H1 (cell line): ENCODE data around the gene SERPINA1. TPM values are rescaled to one million over a fixed set of nuclear protein-coding genes. Genes with fewer than 3 reads are reported as not detected.
A peak's percentile ranks its signal among the peaks of the same experiment; 100 is the strongest.

ENCODE experiments used
- CTCF ChIA-PET: fragments of 300-600 bp; sonication (Branson Sonifier 250); formaldehyde crosslinking; loops from one replicate; lab custom pipeline; 2021; ENCODE audit not compliant: partially characterized antibody; lab: Charles Lee
- POLR2A ChIA-PET: fragments of 300-600 bp; sonication (Branson Sonifier 250); formaldehyde crosslinking; loops from one replicate; lab custom pipeline; 2021; ENCODE audit warnings: inconsistent platforms; ENCODE audit not compliant: partially characterized antibody; lab: Charles Lee
- DNase-seq, 2 experiments: peaks; one replicate each; pipeline versions ENCODE4 v3.0.0 to v3.0.0-alpha.2; 2010 to 2022; ENCODE audit warnings: low spot score in 2 of 2, low read depth in 1 of 2, mixed read lengths in 1 of 2
- FAIRE-seq: peaks from 2 replicates; lab custom pipeline; 2011; peaks lifted over from hg19 to GRCh38; lab: Jason Lieb, UNC
- H2AFZ ChIP-seq: 2 replicates; pipeline ENCODE4 v1.8.1; 2012; ENCODE audit warnings: low read length, inconsistent platforms
- H2AK5ac ChIP-seq: 2 replicates; pipeline ENCODE4 v1.6.1; 2013; ENCODE audit warnings: low read depth, low read length
- H2BK120ac ChIP-seq: replicated peaks from 2 replicates; pipeline ENCODE3; 2013; ENCODE audit warnings: low read depth, low read length, inconsistent platforms
- H2BK12ac ChIP-seq: 2 replicates; pipeline ENCODE4 v1.6.1; 2013; ENCODE audit warnings: low read depth, low read length
- H2BK15ac ChIP-seq: 2 replicates; pipeline ENCODE4 v1.6.1; 2013; ENCODE audit warnings: low read length
- H2BK20ac ChIP-seq: 2 replicates; pipeline ENCODE4 v1.6.1; 2013; ENCODE audit warnings: low read length
- H2BK5ac ChIP-seq: 2 replicates; pipeline ENCODE4 v1.6.1; 2013; ENCODE audit warnings: low read depth, low read length
- H3K14ac ChIP-seq: 2 replicates; pipeline ENCODE4 v1.6.1; 2013; ENCODE audit warnings: inconsistent platforms; ENCODE audit not compliant: insufficient read length
- H3K18ac ChIP-seq: 2 replicates; pipeline ENCODE4 v1.6.1; 2013; ENCODE audit warnings: low read length; ENCODE audit errors: extremely low read depth
- H3K23ac ChIP-seq: 2 replicates; pipeline ENCODE4 v1.6.1; 2013; ENCODE audit warnings: inconsistent platforms; ENCODE audit not compliant: insufficient read length
- H3K23me2 ChIP-seq: 2 replicates; pipeline ENCODE4 v1.6.1; 2013; ENCODE audit warnings: low read depth, low read length
- H3K27ac ChIP-seq: 2 replicates; pipeline ENCODE4 v1.6.1; 2011; ENCODE audit warnings: low read depth, low read length, inconsistent platforms
- H3K27me3 ChIP-seq, 4 experiments: replicated peaks in 1 of 4; 1 replicate in 1 of 4; 2 replicates in 3 of 4; pipeline versions ENCODE4 v1.6.1 to v1.8.1; 2011 to 2013; ENCODE audit warnings: low read length in 3 of 4, mild to moderate bottlenecking in 3 of 4, inconsistent platforms in 2 of 4, mixed read lengths in 2 of 4, moderate library complexity in 1 of 4; ENCODE audit not compliant: control insufficient read depth in 3 of 4, insufficient read depth in 3 of 4; ENCODE audit errors: extremely low read depth in 1 of 4
- H3K36me3 ChIP-seq, 4 experiments: 2 replicates each; pipeline versions ENCODE4 v1.6.1 to v1.8.1; 2011 to 2013; ENCODE audit warnings: mild to moderate bottlenecking in 4 of 4, low read length in 3 of 4, moderate library complexity in 2 of 4, control low read depth in 1 of 4, inconsistent platforms in 1 of 4; ENCODE audit not compliant: insufficient read depth in 4 of 4, control insufficient read depth in 2 of 4
- H3K4ac ChIP-seq: replicated peaks from 2 replicates; pipeline ENCODE3; 2013; ENCODE audit warnings: low read length, low read depth, mixed read lengths, inconsistent platforms; ENCODE audit not compliant: insufficient read length
- H3K4me1 ChIP-seq, 4 experiments: replicated peaks in 1 of 4; 1 replicate in 1 of 4; 2 replicates in 3 of 4; pipeline versions ENCODE4 v1.6.1 to v1.8.1; 2011 to 2013; ENCODE audit warnings: low read length in 3 of 4, inconsistent platforms in 2 of 4, mixed read lengths in 1 of 4; ENCODE audit not compliant: insufficient read depth in 4 of 4, control insufficient read depth in 3 of 4
- H3K4me2 ChIP-seq, 2 experiments: 2 replicates each; pipeline versions ENCODE4 v1.6.1 to v1.8.1; 2011 to 2013; ENCODE audit warnings: low read depth in 2 of 2, low read length in 2 of 2, control low read depth in 1 of 2, inconsistent platforms in 1 of 2, mild to moderate bottlenecking in 1 of 2; ENCODE audit not compliant: insufficient read depth in 1 of 2
- H3K4me3 ChIP-seq, 4 experiments: fragments of 200-600, 300-600 bp in 1 of 4; sonication (generic), shearing (Covaris generic), sonication (Bioruptor Twin) in 1 of 4; 2 replicates each; pipeline versions ENCODE4 v1.5.1 to v1.8.1; 2011 to 2016; ENCODE audit warnings: low read length in 4 of 4, low read depth in 3 of 4, control low read depth in 2 of 4, inconsistent platforms in 2 of 4, mild to moderate bottlenecking in 2 of 4, mixed read lengths in 1 of 4, moderate library complexity in 1 of 4; ENCODE audit not compliant: insufficient read depth in 2 of 4; ENCODE audit errors: extremely low read depth in 1 of 4
- H3K56ac ChIP-seq: replicated peaks from 2 replicates; pipeline ENCODE3; 2013; ENCODE audit warnings: low read depth, mild to moderate bottlenecking, mixed read lengths, low read length, inconsistent platforms; ENCODE audit not compliant: insufficient read length
- H3K79me1 ChIP-seq: 2 replicates; pipeline ENCODE4 v1.6.1; 2013; ENCODE audit warnings: low read depth, low read length, control low read depth
- H3K79me2 ChIP-seq, 2 experiments: 2 replicates each; pipeline versions ENCODE4 v1.6.1 to v1.8.1; 2012 to 2013; ENCODE audit warnings: low read length in 2 of 2, mild to moderate bottlenecking in 2 of 2, inconsistent platforms in 1 of 2; ENCODE audit not compliant: insufficient read depth in 2 of 2, control insufficient read depth in 1 of 2
- H3K9ac ChIP-seq, 4 experiments: replicated peaks in 1 of 4; 1 replicate in 1 of 4; 2 replicates in 3 of 4; pipeline versions ENCODE4 v1.6.1 to v1.8.1; 2011 to 2013; ENCODE audit warnings: low read depth in 3 of 4, low read length in 3 of 4, control low read depth in 2 of 4, mild to moderate bottlenecking in 2 of 4, moderate library complexity in 2 of 4, inconsistent platforms in 1 of 4; ENCODE audit errors: extremely low read depth in 1 of 4
- H3K9me3 ChIP-seq, 2 experiments: 2 replicates each; pipeline versions ENCODE4 v1.6.1 to v1.8.1; 2012 to 2013; ENCODE audit warnings: mild to moderate bottlenecking in 2 of 2, moderate library complexity in 2 of 2, control low read depth in 1 of 2, inconsistent platforms in 1 of 2, low read depth in 1 of 2, low read length in 1 of 2, mixed read lengths in 1 of 2; ENCODE audit not compliant: insufficient read depth in 2 of 2
- H4K20me1 ChIP-seq, 2 experiments: replicated peaks in 1 of 2; 2 replicates each; pipeline versions ENCODE3 to v1.8.1; 2011 to 2013; ENCODE audit warnings: inconsistent platforms in 2 of 2, low read length in 2 of 2, mild to moderate bottlenecking in 1 of 2; ENCODE audit not compliant: insufficient read depth in 2 of 2, control insufficient read depth in 1 of 2
- H4K5ac ChIP-seq: 2 replicates; pipeline ENCODE4 v1.6.1; 2013; ENCODE audit warnings: low read length, low read depth, mixed read lengths, inconsistent platforms; ENCODE audit not compliant: insufficient read length
- H4K8ac ChIP-seq: 2 replicates; pipeline ENCODE4 v1.8.0; 2013; ENCODE audit warnings: mild to moderate bottlenecking, moderate library complexity, low read length, inconsistent platforms; ENCODE audit not compliant: insufficient read depth; ENCODE audit errors: extremely low read depth
- H4K91ac ChIP-seq: replicated peaks from 2 replicates; pipeline ENCODE3; 2013; ENCODE audit warnings: low read length, mixed read lengths, inconsistent platforms; ENCODE audit not compliant: insufficient read length
- EP300 ChIP-seq, 2 experiments: IDR thresholded peaks; 1 replicate in 1 of 2; 2 replicates in 1 of 2; pipeline ENCODE4 v1.6.1; 2011 to 2012; ENCODE audit warnings: low read depth in 2 of 2, low read length in 2 of 2, mild to moderate bottlenecking in 2 of 2, borderline replicate concordance in 1 of 2, inconsistent platforms in 1 of 2, moderate library complexity in 1 of 2
- HDAC6 ChIP-seq: IDR thresholded peaks from one replicate; pipeline ENCODE4 v1.7.1; 2012; ENCODE audit warnings: low read depth, mild to moderate bottlenecking, inconsistent platforms, low read length, moderate library complexity
- NANOG ChIP-seq: IDR thresholded peaks from 2 replicates; pipeline ENCODE4 v1.6.1; 2011; ENCODE audit warnings: low read length, low read depth, mild to moderate bottlenecking, inconsistent platforms; ENCODE audit not compliant: insufficient read depth, poor library complexity, severe bottlenecking
- PHF8 ChIP-seq: fragments of 200-600 bp; sonication (generic); conservative IDR thresholded peaks from 2 replicates; pipeline ENCODE4 v1.7.1; 2012; ENCODE audit warnings: low read depth, mild to moderate bottlenecking, inconsistent platforms, low read length, moderate library complexity
- SP4 ChIP-seq: IDR thresholded peaks from 2 replicates; pipeline ENCODE4 v1.6.1; 2012; ENCODE audit warnings: low read length, inconsistent platforms
- SRF ChIP-seq: IDR thresholded peaks from 2 replicates; pipeline ENCODE4 v1.6.1; 2011; ENCODE audit warnings: mild to moderate bottlenecking, low read depth, low read length, moderate library complexity
- SUZ12 ChIP-seq: fragments of 200-600 bp; sonication (generic); IDR thresholded peaks from 2 replicates; pipeline ENCODE4 v1.6.1; 2012; ENCODE audit warnings: mild to moderate bottlenecking, inconsistent platforms, low read length, moderate library complexity, mixed read lengths
- TAF1 ChIP-seq: IDR thresholded peaks from 2 replicates; pipeline ENCODE4 v1.6.1; 2011; ENCODE audit warnings: mild to moderate bottlenecking, low read depth, low read length
- YY1 ChIP-seq: IDR thresholded peaks from 2 replicates; pipeline ENCODE4 v1.6.1; 2011; ENCODE audit warnings: low read depth, mild to moderate bottlenecking, low read length
- WGBS, 2 experiments: shearing (Covaris generic) in 1 of 2; methylation state at CpG; one replicate each; pipeline versions ENCODE4 v1.1.6 to v1.1.7; 2013 to 2015; ENCODE audit warnings: low lambda C conversion rate in 2 of 2, mixed read lengths in 2 of 2, inconsistent platforms in 1 of 2, low coverage in 1 of 2, missing lambda C conversion rate in 1 of 2; ENCODE audit not compliant: insufficient replicate concordance in 2 of 2, insufficient coverage in 1 of 2, insufficient read length in 1 of 2; ENCODE audit errors: extremely low coverage in 1 of 2, missing lambda C conversion rate in 1 of 2; 5-methylcytosine and 5-hydroxymethylcytosine counted together
- polyA plus RNA-seq, 7 experiments: library from polyadenylated mRNA; depleted of rRNA in 3 of 7; stranded (reverse) in 5 of 7; unstranded in 2 of 7; fragments of >200 nt in 5 of 7; fragments of 200-250 nt in 2 of 7; gene quantifications; 1 replicate in 5 of 7; 2 replicates in 1 of 7; 4 replicates in 1 of 7; pipeline versions ENCODE4 v1.2.1 to v1.2.3, GENCODE V29; 2011 to 2013; ENCODE audit warnings: missing spikeins in 2 of 7, mixed read lengths in 2 of 7
- total RNA-seq: library from RNA; stranded (reverse); fragmentation: NEBNext Ultra II Directional; extraction: Animal tissue kit (Norgen Biotek cat#: 25700); gene quantifications from 2 replicates; pipeline ENCODE4 v1.2.1, GENCODE V29; 2021

SERPINA1 gene
- total and polyA plus RNA-seq, 2 of the 8 experiments (the other 6 are each of a cell fraction or from before 2014, with no cell fraction given) = 0.08 TPM; not detected in 1

DNA sequence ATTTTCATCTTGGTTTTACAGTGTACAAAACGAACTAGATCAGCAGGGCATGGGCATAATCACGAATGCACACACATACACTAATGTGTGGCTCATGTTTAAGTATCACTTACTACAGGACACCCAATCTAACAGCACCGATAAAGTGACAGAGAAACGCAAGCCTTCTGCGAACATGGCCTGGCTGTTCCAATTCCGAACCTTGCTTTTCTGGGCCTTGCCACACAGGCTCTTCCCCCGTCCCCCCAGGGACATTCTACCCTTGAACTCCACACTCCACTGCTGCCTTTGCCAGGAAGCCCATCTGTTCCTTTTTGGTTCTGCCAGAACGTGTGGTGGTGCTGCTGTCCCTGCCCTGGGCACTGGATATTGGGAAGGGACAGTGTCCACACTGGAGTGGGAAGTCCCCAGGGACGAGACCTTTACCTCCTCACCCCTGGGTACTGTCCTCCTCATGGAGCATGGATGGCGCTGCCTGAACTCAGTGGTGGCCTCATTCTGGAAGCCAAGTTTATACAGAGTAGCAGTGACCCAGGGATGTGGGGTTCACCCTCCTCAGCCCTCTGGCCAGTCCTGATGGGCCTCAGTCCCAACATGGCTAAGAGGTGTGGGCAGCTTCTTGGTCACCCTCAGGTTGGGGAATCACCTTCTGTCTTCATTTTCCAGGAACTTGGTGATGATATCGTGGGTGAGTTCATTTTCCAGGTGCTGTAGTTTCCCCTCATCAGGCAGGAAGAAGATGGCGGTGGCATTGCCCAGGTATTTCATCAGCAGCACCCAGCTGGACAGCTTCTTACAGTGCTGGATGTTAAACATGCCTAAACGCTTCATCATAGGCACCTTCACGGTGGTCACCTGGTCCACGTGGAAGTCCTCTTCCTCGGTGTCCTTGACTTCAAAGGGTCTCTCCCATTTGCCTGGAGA is 7.9 kb downstream of the SERPINA1 start:
- H2BK120ac ChIP-seq = no peak overlapping the region
- H2BK20ac ChIP-seq = peak overlapping the region; percentile 21; the same call in 1 of the 2 replicates
- peak overlapping the region; percentile 28; the same call in 1 of the 2 replicates for H4K8ac ChIP-seq
- H3K18ac ChIP-seq = no peak overlapping the region
- H3K4me1 ChIP-seq = peaks cover 2 to 10% (median 6%) of the 10 kb centered on the region in 4 experiments
- H3K4ac ChIP-seq = no peak overlapping the region
- H3K27me3 ChIP-seq = no peaks in the 10 kb centered on the region
- H3K4me2 ChIP-seq = no peak overlapping the region
- H2AK5ac ChIP-seq = no peak overlapping the region
- H3K23me2 ChIP-seq = no peaks in the 10 kb centered on the region
- no peaks in the 10 kb centered on the region for H4K20me1 ChIP-seq
- no peak overlapping the region for H3K14ac ChIP-seq
- H3K4me3 ChIP-seq = no peak overlapping the region
- peak overlapping the region; percentile 11; the same call in 1 of the 2 replicates for H2BK12ac ChIP-seq
- no peak overlapping the region for H4K5ac ChIP-seq
- WGBS, 2 experiments = 93% methylated on average over 16 of the region's 16 CpGs; no CpG with 5 or more reads in 1 of the 2 experiments
- H2BK15ac ChIP-seq = no peak overlapping the region
- no peak overlapping the region for H4K91ac ChIP-seq
- ChIA-PET POLR2A (no interaction called here), CTCF (interaction anchor here (0.6 to 2.9 kb wide), 5 partner anchors 8 to 378 kb away, joined by 3 to 16 read pairs (median 4); no protein-coding TSS in a partner anchor)
- FAIRE-seq = no peak
- H3K56ac ChIP-seq = no peak overlapping the region
- DNase-seq = no peak
- H3K27ac ChIP-seq = no peak overlapping the region
- no peak overlapping the region for H3K23ac ChIP-seq
- H3K79me2 ChIP-seq = no peaks in the 10 kb centered on the region
- H3K36me3 ChIP-seq = no peaks in the 10 kb centered on the region
- H2BK5ac ChIP-seq = no peak overlapping the region
- H3K9ac ChIP-seq = no peak overlapping the region
- no peaks in the 10 kb centered on the region for H3K79me1 ChIP-seq
- no peaks in the 10 kb centered on the region for H3K9me3 ChIP-seq
- H2AFZ ChIP-seq = no peak overlapping the region
- TF ChIP-seq SP4 = no peak
- no peak for TF ChIP-seq TAF1
- TF ChIP-seq EP300 (IDR thresholded peaks at IDR 0.05; ENCODE audit: borderline replicate concordance in 1 of 2, low read depth in 2 of 2, low read length in 2 of 2) = no peak
- no peak for TF ChIP-seq YY1
- no peak for TF ChIP-seq NANOG
- no peak for TF ChIP-seq HDAC6
- TF ChIP-seq SUZ12 = no peak
- no peak for TF ChIP-seq PHF8
- TF ChIP-seq SRF = no peak
